ENCODE data around the gene POLN.

- TF ChIP-seq CTCF (IDR thresholded peaks at IDR 0.05) (no peak), POLR2A (IDR thresholded peaks at IDR 0.05) (no peak)
Measured at GRCh38 chr4:2092669-2093053, 149.3 kb downstream of the POLN start.
